ENCODE results near the gene UBE2QL1.

UBE2QL1 gene

GRCh38 chr5:6430418-6431028 lies 18.1 kb upstream of the UBE2QL1 start:
- no peak for DNase-seq

- DNase-seq, result no peak
These were observed 17.2 kb upstream of the UBE2QL1 start for GRCh38 chr5:6431214-6432195.

GRCh38 chr5:6432206-6432605 lies 16.5 kb upstream of the UBE2QL1 start:
- no peak for DNase-seq

GRCh38 chr5:6434731-6435130 lies 13.9 kb upstream of the UBE2QL1 start:
- no peak for DNase-seq

GRCh38 chr5:6435356-6435755 lies 13.3 kb upstream of the UBE2QL1 start:
- DNase-seq, result no peak

GRCh38 chr5:6436715-6437331 lies 11.8 kb upstream of the UBE2QL1 start:
- no peak for DNase-seq

GRCh38 chr5:6439588-6440550 lies 8.8 kb upstream of the UBE2QL1 start:
- DNase-seq, result no peak

GRCh38 chr5:6442333-6442732 lies 6.3 kb upstream of the UBE2QL1 start:
- no peak for DNase-seq

- DNase-seq, result no peak
These were observed 5.3 kb upstream of the UBE2QL1 start for GRCh38 chr5:6443326-6443725.

- no peak for DNase-seq
These were observed 2.6 kb upstream of the UBE2QL1 start for GRCh38 chr5:6446042-6446441.

- DNase-seq, result no peak
These were observed 1.9 kb upstream of the UBE2QL1 start for GRCh38 chr5:6446626-6447309.

- DNase-seq, result no peak
These were observed 1.1 kb upstream of the UBE2QL1 start for GRCh38 chr5:6447384-6448140.

GRCh38 chr5:6448141-6448491 lies 543 bp upstream of the UBE2QL1 start:
- DNase-seq, result no peak

GRCh38 chr5:6449465-6450158 lies 953 bp downstream of the UBE2QL1 start:
- DNase-seq, result no peak

GRCh38 chr5:6450319-6450833 lies 1.7 kb downstream of the UBE2QL1 start:
- DNase-seq, result no peak

GRCh38 chr5:6452622-6453504 lies 4.2 kb downstream of the UBE2QL1 start:
- DNase-seq, result peak; percentile 52

- no peak for DNase-seq
These were observed 5.4 kb downstream of the UBE2QL1 start for GRCh38 chr5:6453937-6454560.

GRCh38 chr5:6454628-6455053 lies 6.0 kb downstream of the UBE2QL1 start:
- DNase-seq, result no peak

All from NCI-H187 treated with DMSO at 0.1 percent for 48 hours (cell line).